Mesothelial cell of epicardium (in vitro differentiated cells): Measurements from ENCODE around the gene SFRP2. TPM values are rescaled to one million over a fixed set of nuclear protein-coding genes. Genes with fewer than 3 reads are reported as not detected.

Experiments
- DNase-seq, 2 experiments: peaks; one replicate each; pipeline ENCODE4 v3.0.0; 2021; ENCODE audit warnings: low spot score in 2 of 2; ENCODE audit not compliant: unreplicated experiment in 2 of 2
- H3K27ac Mint-ChIP-seq: 2 replicates; pipeline ENCODE4 v1.8.0; 2021; ENCODE audit warnings: mixed read lengths
- H3K27me3 Mint-ChIP-seq: 2 replicates; pipeline ENCODE4 v1.8.0; 2021; ENCODE audit warnings: low read depth, mixed read lengths
- H3K36me3 Mint-ChIP-seq: 2 replicates; pipeline ENCODE4 v1.8.0; 2021; ENCODE audit warnings: mixed read lengths
- H3K4me1 Mint-ChIP-seq: 2 replicates; pipeline ENCODE4 v1.8.0; 2021; ENCODE audit warnings: mixed read lengths
- H3K4me3 Mint-ChIP-seq: 2 replicates; pipeline ENCODE4 v1.8.0; 2021; ENCODE audit warnings: mild to moderate bottlenecking, moderate library complexity, mixed read lengths
- H3K9me3 Mint-ChIP-seq: 2 replicates; pipeline ENCODE4 v1.8.0; 2021; ENCODE audit warnings: mixed read lengths
- total RNA-seq: library from RNA; stranded (reverse); gene quantifications from 3 replicates; pipeline ENCODE4 v1.2.1, GENCODE V29; 2021
- TF ChIP-seq, protein P1 (sequence below): fragments of 200-600 bp; sonication (generic); IDR thresholded peaks from one replicate; pipeline ENCODE4 v1.5.0; 2021; ENCODE audit warnings: antibody characterized with exemption; ENCODE audit not compliant: unreplicated experiment

Gene SFRP2
- total RNA-seq, 1 donor from 2014 or later, result 22.8 TPM

DNA sequence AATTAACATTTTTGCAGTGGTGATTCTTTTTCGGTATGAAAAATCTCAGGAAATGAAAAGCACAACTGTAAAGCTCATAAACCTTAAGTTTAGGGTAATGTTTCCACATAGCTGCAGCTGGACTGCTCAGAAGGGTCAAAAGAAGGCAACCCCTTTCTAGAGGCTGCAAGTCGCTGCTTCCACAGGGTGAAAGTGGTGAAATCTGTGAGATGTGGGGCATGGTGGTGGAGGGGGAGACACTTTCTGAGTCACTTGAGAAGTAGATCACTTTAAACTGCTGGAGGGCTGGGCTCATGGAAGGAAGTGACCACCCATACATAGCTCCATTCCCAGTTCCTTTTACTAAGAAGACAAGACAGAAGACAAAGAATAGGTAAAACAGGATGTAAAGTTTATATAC is 8.7 kb downstream of the SFRP2 start:
- Mint-ChIP-seq H3K36me3 (no peaks in the 10 kb centered on the region), H3K4me1 (peaks cover 10% of the 10 kb centered on the region), H3K9me3 (peaks cover 6% of the 10 kb centered on the region), H3K27me3 (peaks cover 34% of the 10 kb centered on the region), H3K4me3 (no peak overlapping the region), H3K27ac (no peak overlapping the region)
- TF ChIP-seq, protein P1, sequence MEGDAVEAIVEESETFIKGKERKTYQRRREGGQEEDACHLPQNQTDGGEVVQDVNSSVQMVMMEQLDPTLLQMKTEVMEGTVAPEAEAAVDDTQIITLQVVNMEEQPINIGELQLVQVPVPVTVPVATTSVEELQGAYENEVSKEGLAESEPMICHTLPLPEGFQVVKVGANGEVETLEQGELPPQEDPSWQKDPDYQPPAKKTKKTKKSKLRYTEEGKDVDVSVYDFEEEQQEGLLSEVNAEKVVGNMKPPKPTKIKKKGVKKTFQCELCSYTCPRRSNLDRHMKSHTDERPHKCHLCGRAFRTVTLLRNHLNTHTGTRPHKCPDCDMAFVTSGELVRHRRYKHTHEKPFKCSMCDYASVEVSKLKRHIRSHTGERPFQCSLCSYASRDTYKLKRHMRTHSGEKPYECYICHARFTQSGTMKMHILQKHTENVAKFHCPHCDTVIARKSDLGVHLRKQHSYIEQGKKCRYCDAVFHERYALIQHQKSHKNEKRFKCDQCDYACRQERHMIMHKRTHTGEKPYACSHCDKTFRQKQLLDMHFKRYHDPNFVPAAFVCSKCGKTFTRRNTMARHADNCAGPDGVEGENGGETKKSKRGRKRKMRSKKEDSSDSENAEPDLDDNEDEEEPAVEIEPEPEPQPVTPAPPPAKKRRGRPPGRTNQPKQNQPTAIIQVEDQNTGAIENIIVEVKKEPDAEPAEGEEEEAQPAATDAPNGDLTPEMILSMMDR, result no peak
- DNase-seq, result no peak

DNA sequence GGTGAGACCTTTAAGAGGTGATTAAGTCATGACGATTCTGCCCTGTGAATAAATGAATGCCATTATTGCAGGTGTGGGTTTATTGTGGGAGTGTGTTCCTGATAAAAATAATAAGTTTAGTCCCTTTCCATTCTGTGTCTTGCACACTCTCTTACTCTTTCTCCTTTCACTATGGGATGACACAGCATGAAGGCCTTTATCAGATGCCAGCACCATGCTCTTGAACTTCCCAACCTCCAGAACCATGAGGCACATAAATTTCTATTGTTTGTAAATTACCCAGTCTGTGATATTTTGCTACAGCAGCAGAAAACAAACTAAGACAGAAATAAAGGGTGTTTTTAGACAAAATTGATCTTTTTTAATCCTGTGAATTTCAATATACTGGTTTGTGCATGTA is 10.5 kb downstream of the SFRP2 start:
- Mint-ChIP-seq H3K36me3 (no peaks in the 10 kb centered on the region), H3K4me3 (no peak overlapping the region), H3K9me3 (peaks cover 6% of the 10 kb centered on the region), H3K4me1 (peaks cover 10% of the 10 kb centered on the region), H3K27ac (no peak overlapping the region), H3K27me3 (peaks cover 26% of the 10 kb centered on the region)
- DNase-seq, result no peak
- TF ChIP-seq, protein P1, result no peak

DNA sequence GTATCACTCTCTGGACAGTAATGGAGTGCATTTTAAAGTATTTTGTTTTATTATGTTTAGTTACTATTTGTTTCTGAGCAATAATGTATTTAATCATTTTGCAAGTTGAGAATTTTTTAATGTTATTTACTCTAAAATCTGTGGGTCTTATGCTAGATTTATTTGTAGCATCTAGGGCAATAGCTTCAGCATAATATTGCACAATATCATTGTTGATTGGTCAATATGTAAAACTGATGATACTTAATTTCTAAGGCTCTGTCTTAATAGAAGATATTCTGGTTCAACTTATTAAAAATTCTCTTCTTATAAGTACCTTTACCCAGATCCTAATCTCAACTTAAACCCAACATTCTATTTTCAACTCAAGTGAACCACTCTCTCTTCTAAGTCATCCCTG is 11.5 kb downstream of the SFRP2 start:
- DNase-seq, result no peak
- Mint-ChIP-seq H3K9me3 (peaks cover 6% of the 10 kb centered on the region), H3K36me3 (no peaks in the 10 kb centered on the region), H3K4me1 (peaks cover 8% of the 10 kb centered on the region), H3K27me3 (peaks cover 28% of the 10 kb centered on the region), H3K4me3 (no peak overlapping the region), H3K27ac (no peak overlapping the region)
- TF ChIP-seq, protein P1, result no peak

DNA sequence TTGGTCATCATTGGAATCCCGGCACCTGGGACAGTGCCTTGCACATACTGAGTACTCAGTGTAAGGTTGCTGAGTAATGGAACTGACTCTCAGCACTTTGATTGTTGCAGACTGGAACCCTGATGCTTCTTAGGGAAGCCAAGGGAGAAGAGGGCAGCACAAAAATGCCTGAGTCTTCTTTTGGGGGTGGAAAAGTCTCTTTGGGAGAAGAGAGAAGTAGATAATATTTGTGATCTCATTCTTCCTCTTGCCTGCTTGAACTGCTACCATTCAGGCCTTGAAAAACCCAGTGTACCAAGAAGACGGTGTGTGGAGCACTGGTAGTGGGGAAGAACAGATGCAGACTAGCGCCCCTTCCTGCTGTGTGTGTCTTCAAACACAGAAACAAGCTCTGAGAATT is 12.3 kb downstream of the SFRP2 start:
- Mint-ChIP-seq H3K27ac (no peak overlapping the region), H3K36me3 (no peaks in the 10 kb centered on the region), H3K4me3 (no peak overlapping the region), H3K4me1 (peaks cover 1% of the 10 kb centered on the region), H3K9me3 (peaks cover 9% of the 10 kb centered on the region), H3K27me3 (peaks cover 31% of the 10 kb centered on the region)
- TF ChIP-seq, protein P1, result no peak
- no peak for DNase-seq

DNA sequence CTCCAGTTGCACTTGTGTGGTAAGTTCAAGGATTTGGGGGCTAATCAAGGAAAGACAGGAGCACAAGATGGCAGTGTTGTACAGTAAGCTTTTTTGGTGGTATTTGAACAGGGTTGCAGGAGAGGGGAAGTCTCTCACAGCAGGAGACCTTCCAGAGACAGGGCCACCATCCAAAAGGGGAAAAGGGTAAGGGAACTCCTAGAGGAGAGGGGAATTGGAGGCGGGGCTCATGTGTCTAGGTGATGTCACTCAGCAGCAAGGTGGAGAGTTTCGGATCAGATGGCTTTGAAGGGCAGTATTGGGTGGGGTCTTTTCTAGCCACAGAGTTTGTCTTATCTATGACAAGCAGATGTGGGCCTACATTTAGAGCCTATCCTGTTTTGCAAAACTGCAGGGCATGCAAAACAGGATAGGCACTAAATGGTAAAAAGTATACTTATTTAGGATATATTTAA is 15.6 kb downstream of the SFRP2 start:
- no peaks in the 10 kb centered on the region for H3K36me3 Mint-ChIP-seq
- peaks cover 11% of the 10 kb centered on the region for H3K9me3 Mint-ChIP-seq
- H3K27me3 Mint-ChIP-seq, result peaks cover 25% of the 10 kb centered on the region
- no peak for DNase-seq
- no peaks in the 10 kb centered on the region for H3K4me1 Mint-ChIP-seq
- no peak overlapping the region for H3K27ac Mint-ChIP-seq
- no peak overlapping the region for H3K4me3 Mint-ChIP-seq
- TF ChIP-seq, protein P1, result no peak

DNA sequence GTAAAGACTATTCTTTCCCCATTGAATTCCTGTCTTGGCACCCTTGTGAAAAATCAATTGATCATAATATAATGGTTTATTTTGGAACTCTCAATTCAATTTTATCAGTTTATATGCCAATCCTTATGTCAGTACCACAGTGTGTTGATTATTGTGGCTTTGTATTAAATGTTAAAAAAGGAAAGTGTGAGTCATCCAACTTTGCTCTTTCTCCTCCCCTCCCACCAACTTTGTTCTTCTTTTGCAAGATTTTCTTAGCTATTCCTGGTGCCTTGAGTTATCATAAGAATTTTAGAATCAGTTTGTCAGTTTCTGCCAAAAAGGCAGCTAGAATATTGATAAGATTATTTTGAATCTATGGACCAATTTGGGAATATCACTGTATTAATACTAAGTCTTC is 17.8 kb downstream of the SFRP2 start:
- Mint-ChIP-seq H3K4me1 (no peaks in the 10 kb centered on the region), H3K36me3 (no peaks in the 10 kb centered on the region), H3K9me3 (peaks cover 8% of the 10 kb centered on the region), H3K27ac (no peak overlapping the region), H3K4me3 (no peak overlapping the region), H3K27me3 (peaks cover 18% of the 10 kb centered on the region)
- TF ChIP-seq, protein P1, result no peak
- no peak for DNase-seq
